Activated T-helper 2 cell treated with anti-CD3 and anti-CD28 coated beads, Interferon-gamma antibody, Interleukin-2, Interleukin-4, amounts not matched to agents 10 μg/mL and 5 μg/mL and 100 μg/mL, durations not matched to agents 14 hours and 24 hours and 36 hours (primary cell): ENCODE data around the gene IGFBP2. TPM values are rescaled to one million over a fixed set of nuclear protein-coding genes. Genes with fewer than 3 reads are reported as not detected.

Experiments used
- DNase-seq: peaks from one replicate; pipeline ENCODE4 v3.0.0; 2021; ENCODE audit warnings: low spot score
- H3K27ac Mint-ChIP-seq: one replicate; pipeline ENCODE4 v1.8.0; 2021; ENCODE audit warnings: mixed read lengths
- H3K27me3 Mint-ChIP-seq: one replicate; pipeline ENCODE4 v1.8.0; 2021; ENCODE audit warnings: low read depth, mixed read lengths
- H3K36me3 Mint-ChIP-seq: one replicate; pipeline ENCODE4 v1.8.0; 2021; ENCODE audit warnings: low read depth, mixed read lengths
- H3K4me1 Mint-ChIP-seq: one replicate; pipeline ENCODE4 v1.8.0; 2021; ENCODE audit warnings: low read depth, mixed read lengths
- H3K4me3 Mint-ChIP-seq: one replicate; pipeline ENCODE4 v1.8.0; 2021; ENCODE audit warnings: low read depth, mild to moderate bottlenecking, moderate library complexity, mixed read lengths
- H3K9me3 Mint-ChIP-seq: one replicate; pipeline ENCODE4 v1.8.0; 2021; ENCODE audit warnings: mixed read lengths
- intact Hi-C: fragments of 100-400 bp; cut with micrococcal nuclease; formaldehyde crosslinking; loops from one replicate; pipeline ENCODE4 v1.15.1; 2023
- total RNA-seq: library from RNA; stranded (reverse); gene quantifications from 2 replicates; pipeline ENCODE4 v1.2.3, GENCODE V29; 2022

The IGFBP2 gene
- total RNA-seq, 1 donor from 2014 or later, result 30.1 TPM

GRCh38 chr2:216664593-216665034 lies 31.4 kb downstream of the IGFBP2 start:
- no peaks in the 10 kb centered on the region for H3K4me1 Mint-ChIP-seq
- intact Hi-C loops, result loop anchor here (5.0 kb wide), 2 partner anchors 257 to 632 kb away; no protein-coding TSS in a partner anchor

GRCh38 chr2:216665242-216665641 lies 32.0 kb downstream of the IGFBP2 start:
- no peak for DNase-seq
- no peak overlapping the region for H3K27ac Mint-ChIP-seq
- intact Hi-C loops, result loop anchor here (5.0 kb wide), 2 partner anchors 258 to 633 kb away; no protein-coding TSS in a partner anchor
- peaks cover 3% of the 10 kb centered on the region for H3K27me3 Mint-ChIP-seq
- H3K36me3 Mint-ChIP-seq, result no peaks in the 10 kb centered on the region
- no peaks in the 10 kb centered on the region for H3K4me1 Mint-ChIP-seq
- H3K9me3 Mint-ChIP-seq, result no peaks in the 10 kb centered on the region
- H3K4me3 Mint-ChIP-seq, result no peak overlapping the region

More at GRCh38 chr2:216664593-216665034, 31.4 kb downstream of the IGFBP2 start:
- peaks cover 3% of the 10 kb centered on the region for H3K27me3 Mint-ChIP-seq
- no peak overlapping the region for H3K27ac Mint-ChIP-seq
- no peaks in the 10 kb centered on the region for H3K36me3 Mint-ChIP-seq
- H3K4me3 Mint-ChIP-seq, result no peak overlapping the region
- DNase-seq, result no peak
- H3K9me3 Mint-ChIP-seq, result no peaks in the 10 kb centered on the region

GRCh38 chr2:216665717-216666116 lies 32.5 kb downstream of the IGFBP2 start:
- Mint-ChIP-seq H3K27ac (no peak overlapping the region), H3K9me3 (no peaks in the 10 kb centered on the region), H3K4me1 (no peaks in the 10 kb centered on the region), H3K36me3 (no peaks in the 10 kb centered on the region), H3K4me3 (no peak overlapping the region), H3K27me3 (peaks cover 3% of the 10 kb centered on the region)
- DNase-seq, result no peak
- intact Hi-C loops, result loop anchor here (1.0 to 5.0 kb wide), 3 partner anchors 146 to 633 kb away; no protein-coding TSS in a partner anchor

- Mint-ChIP-seq H3K36me3 (no peaks in the 10 kb centered on the region), H3K27ac (no peak overlapping the region), H3K9me3 (no peaks in the 10 kb centered on the region), H3K4me1 (no peaks in the 10 kb centered on the region), H3K4me3 (no peak overlapping the region), H3K27me3 (peaks cover 8% of the 10 kb centered on the region)
- intact Hi-C loops, result loop anchor here (1.0 to 5.0 kb wide), 3 partner anchors 147 to 634 kb away; no protein-coding TSS in a partner anchor
- DNase-seq, result peak; percentile 59
Measured at GRCh38 chr2:216666461-216667233, 33.4 kb downstream of the IGFBP2 start.

GRCh38 chr2:216670266-216671080 lies 37.3 kb downstream of the IGFBP2 start:
- Mint-ChIP-seq H3K4me1 (no peaks in the 10 kb centered on the region), H3K4me3 (no peak overlapping the region), H3K27me3 (peaks cover 8% of the 10 kb centered on the region), H3K36me3 (no peaks in the 10 kb centered on the region), H3K9me3 (no peaks in the 10 kb centered on the region), H3K27ac (no peak overlapping the region)
- DNase-seq, result no peak
- intact Hi-C loops, result no loop called here

- no peaks in the 10 kb centered on the region for H3K4me1 Mint-ChIP-seq
- no peak overlapping the region for H3K4me3 Mint-ChIP-seq
- intact Hi-C loops, result no loop called here
- no peak overlapping the region for H3K27ac Mint-ChIP-seq
- no peaks in the 10 kb centered on the region for H3K9me3 Mint-ChIP-seq
- no peaks in the 10 kb centered on the region for H3K36me3 Mint-ChIP-seq
- peaks cover 8% of the 10 kb centered on the region for H3K27me3 Mint-ChIP-seq
- DNase-seq, result no peak
Measured at GRCh38 chr2:216671081-216671411, 37.8 kb downstream of the IGFBP2 start.

- Mint-ChIP-seq H3K4me1 (no peaks in the 10 kb centered on the region), H3K27ac (no peak overlapping the region), H3K9me3 (no peaks in the 10 kb centered on the region), H3K4me3 (no peak overlapping the region), H3K27me3 (peaks cover 11% of the 10 kb centered on the region), H3K36me3 (no peaks in the 10 kb centered on the region)
- DNase-seq, result no peak
- intact Hi-C loops, result no loop called here
Measured at GRCh38 chr2:216671791-216672343, 38.6 kb downstream of the IGFBP2 start.

- intact Hi-C loops, result no loop called here
- no peak for DNase-seq
- Mint-ChIP-seq H3K27ac (no peak overlapping the region), H3K36me3 (no peaks in the 10 kb centered on the region), H3K27me3 (peaks cover 11% of the 10 kb centered on the region), H3K9me3 (no peaks in the 10 kb centered on the region), H3K4me3 (no peak overlapping the region), H3K4me1 (no peaks in the 10 kb centered on the region)
Measured at GRCh38 chr2:216672466-216672865, 39.2 kb downstream of the IGFBP2 start.

- no peak for DNase-seq
- H3K27ac Mint-ChIP-seq, result no peak overlapping the region
- H3K9me3 Mint-ChIP-seq, result no peaks in the 10 kb centered on the region
- H3K36me3 Mint-ChIP-seq, result no peaks in the 10 kb centered on the region
- no peaks in the 10 kb centered on the region for H3K4me1 Mint-ChIP-seq
- peaks cover 11% of the 10 kb centered on the region for H3K27me3 Mint-ChIP-seq
- H3K4me3 Mint-ChIP-seq, result no peak overlapping the region
- intact Hi-C loops, result no loop called here
Measured at GRCh38 chr2:216673021-216673420, 39.8 kb downstream of the IGFBP2 start.

GRCh38 chr2:216673609-216674008 lies 40.4 kb downstream of the IGFBP2 start:
- Mint-ChIP-seq H3K4me1 (no peaks in the 10 kb centered on the region), H3K4me3 (no peak overlapping the region), H3K36me3 (no peaks in the 10 kb centered on the region), H3K27me3 (peaks cover 8% of the 10 kb centered on the region), H3K9me3 (no peaks in the 10 kb centered on the region), H3K27ac (no peak overlapping the region)
- intact Hi-C loops, result no loop called here
- no peak for DNase-seq

- no peaks in the 10 kb centered on the region for H3K4me1 Mint-ChIP-seq
- DNase-seq, result no peak
- H3K36me3 Mint-ChIP-seq, result no peaks in the 10 kb centered on the region
- no peaks in the 10 kb centered on the region for H3K9me3 Mint-ChIP-seq
- no peak overlapping the region for H3K27ac Mint-ChIP-seq
- no peak overlapping the region for H3K4me3 Mint-ChIP-seq
- peaks cover 8% of the 10 kb centered on the region for H3K27me3 Mint-ChIP-seq
- intact Hi-C loops, result no loop called here
Measured at GRCh38 chr2:216674376-216674775, 41.2 kb downstream of the IGFBP2 start.

- H3K9me3 Mint-ChIP-seq, result no peaks in the 10 kb centered on the region
- peaks cover 3% of the 10 kb centered on the region for H3K27me3 Mint-ChIP-seq
- no peaks in the 10 kb centered on the region for H3K36me3 Mint-ChIP-seq
- no peak overlapping the region for H3K4me3 Mint-ChIP-seq
- DNase-seq, result no peak
- H3K27ac Mint-ChIP-seq, result no peak overlapping the region
- H3K4me1 Mint-ChIP-seq, result peaks cover 2% of the 10 kb centered on the region
- intact Hi-C loops, result no loop called here
Measured at GRCh38 chr2:216676630-216677029, 43.4 kb downstream of the IGFBP2 start.
